Spinal cord (tissue), 10 donors: ENCODE data around the gene CTSL. TPM values are rescaled to one million over a fixed set of nuclear protein-coding genes. Genes with fewer than 3 reads are reported as not detected.

Experiments used
- DNase-seq, 6 donors: peaks; one replicate each; pipeline versions ENCODE4 v3.0.0 to v3.0.0-alpha.2; 2013 to 2015; ENCODE audit warnings: low spot score in 6 of 6, low read depth in 4 of 6
- H3K27ac ChIP-seq: one replicate; pipeline ENCODE4 v1.5.1; 2013; ENCODE audit warnings: low read depth, low read length, control low read depth
- H3K27me3 ChIP-seq: one replicate; pipeline ENCODE4 v1.6.1; 2013; ENCODE audit warnings: low read length; ENCODE audit not compliant: control insufficient read depth, insufficient read depth
- H3K36me3 ChIP-seq: one replicate; pipeline ENCODE4 v1.6.1; 2013; ENCODE audit warnings: low read length; ENCODE audit not compliant: control insufficient read depth, insufficient read depth
- H3K4me1 ChIP-seq: one replicate; pipeline ENCODE4 v1.6.1; 2013; ENCODE audit warnings: low read length; ENCODE audit not compliant: control insufficient read depth, insufficient read depth
- H3K4me3 ChIP-seq: one replicate; pipeline ENCODE4 v1.5.1; 2013; ENCODE audit warnings: low read depth, low read length, control low read depth
- H3K9me3 ChIP-seq: one replicate; pipeline ENCODE4 v1.6.1; 2013; ENCODE audit warnings: low read length; ENCODE audit not compliant: control insufficient read depth, insufficient read depth
- WGBS: methylation state at CpG from one replicate; pipeline ENCODE4 v1.1.5; 2013; ENCODE audit warnings: missing lambda C conversion rate; ENCODE audit not compliant: insufficient coverage; 5-methylcytosine and 5-hydroxymethylcytosine counted together
- polyA plus RNA-seq, 2 donors: library from polyadenylated mRNA; unstranded; fragments of 120-200 nt; gene quantifications; one replicate each; pipeline ENCODE4 v1.2.1, GENCODE V29; 2013; ENCODE audit not compliant: insufficient read length in 2 of 2
- total RNA-seq, 2 donors: library from RNA; depleted of rRNA in 1 of 2; stranded (reverse); fragments of 120-200 nt in 1 of 2; fragments of >200 nt in 1 of 2; gene quantifications; one replicate each; pipeline versions ENCODE4 v1.2.3 to v1.2.4, GENCODE V29; 2013 to 2014
- donor health status: healthy.

CTSL gene
- total and polyA plus RNA-seq, 4 donors: 66.5 to 467 (median 107) TPM

- Histone ChIP-seq H3K36me3 (peaks cover 25% of the 10 kb centered on the region), H3K4me3 (no peak overlapping the region), H3K27me3 (no peaks in the 10 kb centered on the region), H3K4me1 (peaks cover 6% of the 10 kb centered on the region), H3K27ac (no peak overlapping the region), H3K9me3 (no peaks in the 10 kb centered on the region)
- no peak for DNase-seq
- no CpG with 5 or more reads among the region's 5 CpGs for WGBS
Measured at GRCh38 chr9:87708546-87708945, 17.4 kb upstream of the CTSL start.

GRCh38 chr9:87708986-87709728, 16.8 kb upstream of the CTSL start:
- Histone ChIP-seq H3K27ac (no peak overlapping the region), H3K27me3 (no peaks in the 10 kb centered on the region), H3K4me3 (no peak overlapping the region), H3K9me3 (no peaks in the 10 kb centered on the region), H3K4me1 (peaks cover 6% of the 10 kb centered on the region), H3K36me3 (peaks cover 25% of the 10 kb centered on the region)
- DNase-seq: no peak
- 95% methylated on average over 5 of the region's 7 CpGs for WGBS

- DNase-seq: no peak
- H3K27ac ChIP-seq: no peak overlapping the region
- no peaks in the 10 kb centered on the region for H3K27me3 ChIP-seq
- H3K9me3 ChIP-seq: no peaks in the 10 kb centered on the region
- 68% methylated on average over 4 of the region's 5 CpGs for WGBS
- H3K4me3 ChIP-seq: no peak overlapping the region
- peaks cover 25% of the 10 kb centered on the region for H3K36me3 ChIP-seq
- H3K4me1 ChIP-seq: peaks cover 10% of the 10 kb centered on the region
Measured at GRCh38 chr9:87710443-87710842, 15.5 kb upstream of the CTSL start.

- Histone ChIP-seq H3K4me3 (no peak overlapping the region), H3K9me3 (no peaks in the 10 kb centered on the region), H3K4me1 (peaks cover 10% of the 10 kb centered on the region), H3K27ac (peak overlapping the region; percentile 59), H3K27me3 (no peaks in the 10 kb centered on the region), H3K36me3 (peaks cover 11% of the 10 kb centered on the region)
- peak in 1 of 6 donors; percentile 34 for DNase-seq
- 86% methylated on average over 8 of the region's 9 CpGs for WGBS
Measured at GRCh38 chr9:87711857-87712800, 13.8 kb upstream of the CTSL start.

- Histone ChIP-seq H3K9me3 (no peaks in the 10 kb centered on the region), H3K27ac (peak overlapping the region; percentile 74), H3K4me3 (no peak overlapping the region), H3K27me3 (no peaks in the 10 kb centered on the region), H3K36me3 (peaks cover 8% of the 10 kb centered on the region), H3K4me1 (peaks cover 10% of the 10 kb centered on the region)
- no peak for DNase-seq
- WGBS: 95% methylated on average over 6 of the region's 6 CpGs
Measured at GRCh38 chr9:87712801-87713277, 13.1 kb upstream of the CTSL start.

GRCh38 chr9:87713278-87713987, 12.5 kb upstream of the CTSL start:
- H3K36me3 ChIP-seq: peaks cover 8% of the 10 kb centered on the region
- DNase-seq: peak in 4 of 6 donors; percentile 17 to 66 (median 32)
- no peak overlapping the region for H3K4me3 ChIP-seq
- peaks cover 10% of the 10 kb centered on the region for H3K4me1 ChIP-seq
- 55% methylated on average over 10 of the region's 11 CpGs for WGBS
- no peaks in the 10 kb centered on the region for H3K27me3 ChIP-seq
- peak overlapping the region; percentile 74 for H3K27ac ChIP-seq
- H3K9me3 ChIP-seq: no peaks in the 10 kb centered on the region

- Histone ChIP-seq H3K4me1 (peaks cover 10% of the 10 kb centered on the region), H3K4me3 (no peak overlapping the region), H3K27me3 (no peaks in the 10 kb centered on the region), H3K36me3 (peaks cover 8% of the 10 kb centered on the region), H3K27ac (peak overlapping the region; percentile 74), H3K9me3 (no peaks in the 10 kb centered on the region)
- WGBS: 50% methylated on average over 1 of the region's 5 CpGs
- DNase-seq: peak in 2 of 6 donors; percentile 14 to 39
Measured at GRCh38 chr9:87713988-87714330, 12.0 kb upstream of the CTSL start.

- H3K9me3 ChIP-seq: no peaks in the 10 kb centered on the region
- H3K27me3 ChIP-seq: no peaks in the 10 kb centered on the region
- peak in 3 of 6 donors; percentile 6 to 60 (median 16) for DNase-seq
- no peak overlapping the region for H3K27ac ChIP-seq
- peaks cover 1% of the 10 kb centered on the region for H3K36me3 ChIP-seq
- 86% methylated on average over 1 of the region's 2 CpGs for WGBS
- no peak overlapping the region for H3K4me3 ChIP-seq
- peaks cover 10% of the 10 kb centered on the region for H3K4me1 ChIP-seq
Measured at GRCh38 chr9:87714819-87715218, 11.1 kb upstream of the CTSL start.

GRCh38 chr9:87716141-87716540, 9.8 kb upstream of the CTSL start:
- Histone ChIP-seq H3K27ac (no peak overlapping the region), H3K27me3 (no peaks in the 10 kb centered on the region), H3K4me3 (no peak overlapping the region), H3K4me1 (peaks cover 10% of the 10 kb centered on the region), H3K36me3 (no peaks in the 10 kb centered on the region), H3K9me3 (no peaks in the 10 kb centered on the region)
- no peak for DNase-seq
- WGBS: 67% methylated on average over 1 of the region's 2 CpGs
